NCI-H524 (cell line): ENCODE measurements around the gene C19orf81.

Experiments used
- DNase-seq, 2 experiments: peaks; one replicate each; lab custom pipeline; 2025; lab: John Stamatoyannopoulos, UW

The C19orf81 gene

DNA sequence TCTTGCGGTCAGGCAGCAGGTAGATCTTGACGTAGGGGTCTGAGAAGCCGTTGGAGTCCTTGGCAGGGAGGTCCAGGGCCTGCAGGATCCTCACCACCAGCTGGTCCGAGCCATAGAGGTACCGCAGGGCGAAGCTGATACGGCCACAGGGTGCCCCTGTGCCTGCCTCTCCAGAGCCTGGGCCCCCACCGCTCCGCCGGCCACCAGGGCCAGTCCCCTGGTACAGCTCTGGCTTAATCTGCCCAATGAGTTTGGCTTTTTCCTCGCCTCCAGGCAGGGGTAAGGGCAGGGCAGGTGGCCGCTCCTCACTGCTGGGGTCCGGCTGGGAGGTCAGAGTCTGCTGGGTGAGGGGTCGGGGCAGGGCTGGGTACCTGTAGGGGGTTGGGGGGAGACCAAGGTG is 19.4 kb upstream of the C19orf81 start:
- DNase-seq, result no peak

GRCh38 chr19:50632151-50632835 is 17.0 kb upstream of the C19orf81 start:
- DNase-seq, result no peak

GRCh38 chr19:50633359-50633758 is 15.9 kb upstream of the C19orf81 start:
- DNase-seq, result no peak

DNA sequence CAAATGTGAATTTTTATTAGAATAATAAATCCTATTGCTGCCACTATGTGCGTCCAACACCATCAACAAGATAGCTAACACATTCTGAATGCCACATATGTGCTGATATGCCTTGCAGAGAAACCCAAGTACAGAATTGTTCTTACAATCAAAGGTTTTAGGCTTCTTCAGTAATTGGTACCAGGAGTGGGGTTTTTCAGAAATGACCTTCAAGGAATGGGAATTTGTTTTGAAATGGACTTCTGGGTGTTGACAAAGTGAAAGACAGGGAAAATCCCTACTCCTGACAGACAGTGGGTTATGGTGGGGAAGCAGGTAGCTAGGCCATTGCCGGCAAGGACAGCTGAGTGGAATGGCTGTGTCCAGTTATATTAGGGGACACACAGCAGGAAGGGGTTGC is 15.3 kb upstream of the C19orf81 start:
- DNase-seq, result no peak

DNA sequence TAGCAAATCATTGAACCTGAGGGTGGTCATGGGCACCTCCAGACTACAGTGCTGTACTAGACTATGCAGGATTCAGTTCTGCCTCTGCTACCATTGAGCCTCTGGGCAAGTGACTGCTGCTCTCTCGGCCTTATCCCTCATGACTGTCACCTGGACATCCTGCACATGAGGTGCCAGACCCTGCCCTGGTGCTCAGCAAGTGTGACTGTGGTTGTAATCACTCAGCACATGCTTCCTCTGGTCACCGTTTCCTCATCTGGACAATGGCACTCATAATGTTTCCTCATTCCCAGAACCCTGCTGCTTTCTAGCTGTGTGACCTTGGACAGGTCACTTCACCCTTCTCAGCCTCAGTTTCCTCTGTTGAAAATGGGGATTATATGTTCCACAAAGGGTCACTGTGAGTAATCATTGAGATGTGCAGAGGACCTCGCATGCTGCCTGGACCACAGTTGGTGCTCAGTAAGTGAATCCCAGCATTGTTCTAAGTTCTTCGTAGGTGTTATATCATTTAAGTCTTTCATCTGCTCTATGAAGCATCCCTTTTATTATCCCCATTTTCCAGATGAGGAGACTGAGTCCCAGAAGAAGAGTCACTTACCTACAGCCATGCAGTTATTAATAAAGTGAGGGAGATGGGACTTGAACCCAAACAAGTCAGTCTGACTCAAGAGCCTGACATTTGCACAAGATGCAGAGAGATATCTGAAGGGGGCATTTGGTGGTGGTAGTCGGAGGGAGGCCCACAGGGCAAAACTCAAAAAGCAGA is 12.7 kb upstream of the C19orf81 start:
- no peak for DNase-seq

DNA sequence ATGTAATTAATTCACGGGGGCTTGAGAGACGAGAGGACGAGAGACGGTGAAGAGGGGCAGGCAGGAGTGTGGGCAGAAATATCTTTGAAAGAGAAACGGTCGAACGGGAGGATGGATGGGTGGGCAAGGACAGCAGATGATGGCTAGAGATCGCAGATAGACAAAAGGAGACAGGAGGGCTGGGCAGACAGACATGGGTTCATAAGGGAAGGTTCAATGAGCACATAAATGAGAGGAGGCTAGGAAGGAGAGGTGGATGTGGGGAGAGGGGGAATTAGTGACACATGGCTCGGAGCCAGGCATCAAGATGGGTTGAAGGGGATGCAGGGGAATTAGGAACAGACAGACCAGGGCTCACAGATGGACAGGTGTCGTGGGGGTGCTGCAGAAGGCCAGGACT is 10.6 kb upstream of the C19orf81 start:
- peak; percentile 23 to 37 for DNase-seq

DNA sequence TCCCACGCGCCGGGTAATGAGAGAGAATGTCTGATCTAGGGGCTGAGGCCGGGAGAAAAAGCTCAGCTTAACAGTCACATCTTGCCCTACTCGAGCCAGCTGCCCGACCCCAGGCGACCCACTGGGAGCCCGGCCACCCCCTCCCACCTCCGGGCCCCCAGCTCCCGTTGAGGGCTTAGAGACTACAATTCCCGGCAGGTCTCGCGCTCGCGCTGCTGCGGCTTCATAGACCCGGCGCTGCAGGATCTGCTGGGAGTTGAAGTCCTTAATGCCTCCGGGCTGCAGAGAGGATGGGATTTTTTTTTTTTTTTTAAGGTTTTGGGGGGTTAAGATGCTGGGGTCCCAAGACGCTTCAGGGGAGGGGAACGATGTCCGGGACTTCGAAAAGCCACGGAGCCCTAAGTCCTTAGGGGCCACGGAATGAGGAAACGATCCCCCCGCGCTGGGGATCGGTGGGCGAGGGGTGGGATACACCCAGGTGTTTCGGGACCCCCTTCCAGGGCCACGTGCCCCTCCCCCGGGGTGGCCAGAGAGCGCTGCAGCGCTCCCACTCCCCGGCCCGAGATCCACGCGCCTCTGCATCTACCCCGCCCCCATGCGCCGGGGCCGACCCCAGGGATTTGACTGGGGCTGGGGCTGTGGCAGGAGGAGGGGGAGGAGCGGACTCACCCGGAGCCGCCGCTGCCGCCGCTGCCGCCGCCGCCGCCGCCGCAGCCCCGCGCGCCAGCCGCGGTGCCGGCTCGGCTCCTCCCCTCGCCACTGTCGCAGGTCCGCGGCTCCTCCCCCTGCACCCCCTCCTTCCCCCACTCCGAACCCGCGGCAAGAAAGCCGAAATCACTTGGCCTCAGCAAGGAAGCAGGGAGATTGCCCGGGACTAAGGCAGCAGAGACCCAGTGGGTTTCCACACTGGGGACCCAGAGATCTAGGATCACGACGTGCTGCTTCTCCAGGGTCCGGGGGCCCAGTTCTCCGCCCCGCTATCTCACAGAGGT is 9.8 kb upstream of the C19orf81 start, which contains the start of gene SYT3:
SYT3 (minus strand) TSS at position 761 of the 992 bp plus-strand sequence. CDS start 2,470 bp downstream, outside the sequence.
- DNase-seq, result peak; percentile 55 to 81

DNA sequence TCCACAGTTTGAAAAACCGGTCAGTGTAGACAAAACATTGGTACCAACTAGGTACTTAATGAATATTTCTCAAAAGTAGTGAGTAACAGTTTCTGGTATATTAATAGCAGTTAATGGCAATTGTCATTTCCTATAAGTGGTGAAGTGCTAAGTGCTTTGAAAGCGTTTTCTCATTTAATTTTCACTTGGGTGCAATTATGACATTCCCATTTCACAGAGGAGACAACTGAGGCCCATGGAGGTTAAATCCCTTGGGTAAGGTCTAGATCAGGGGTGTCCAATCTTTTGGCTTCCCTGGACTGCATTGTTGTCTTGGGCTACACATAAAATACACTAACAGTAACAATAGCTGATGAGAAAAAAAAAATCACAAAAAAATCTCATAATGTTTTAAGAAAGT is 8.9 kb upstream of the C19orf81 start:
- DNase-seq, result no peak

DNA sequence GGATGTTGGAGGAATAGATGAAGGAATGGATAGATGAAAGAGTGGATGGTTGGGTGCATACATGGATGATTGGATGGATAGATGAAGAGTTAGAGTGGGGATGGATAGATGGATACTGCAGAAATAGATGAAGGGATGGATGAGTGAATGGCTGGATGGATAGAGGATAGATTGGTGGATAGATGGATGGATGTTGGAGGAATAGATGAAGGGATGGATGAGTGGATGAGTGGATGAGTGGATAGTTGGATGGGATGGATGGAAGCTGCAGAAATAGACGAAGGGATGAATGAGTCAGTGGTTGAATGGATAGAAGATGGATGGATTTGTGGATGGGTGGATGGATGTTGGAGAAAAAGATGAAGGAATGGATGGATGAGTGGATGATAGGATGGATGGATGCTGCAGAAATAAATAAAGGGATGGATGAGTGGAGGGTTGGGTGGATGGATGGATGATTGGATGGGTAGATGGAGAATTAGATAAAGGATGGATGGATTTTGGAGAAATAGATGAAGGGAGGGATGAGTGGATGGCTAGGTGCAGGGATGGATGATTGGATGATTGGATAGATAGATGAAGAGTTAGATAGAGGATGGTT is 4.8 kb upstream of the C19orf81 start:
- no peak for DNase-seq

DNA sequence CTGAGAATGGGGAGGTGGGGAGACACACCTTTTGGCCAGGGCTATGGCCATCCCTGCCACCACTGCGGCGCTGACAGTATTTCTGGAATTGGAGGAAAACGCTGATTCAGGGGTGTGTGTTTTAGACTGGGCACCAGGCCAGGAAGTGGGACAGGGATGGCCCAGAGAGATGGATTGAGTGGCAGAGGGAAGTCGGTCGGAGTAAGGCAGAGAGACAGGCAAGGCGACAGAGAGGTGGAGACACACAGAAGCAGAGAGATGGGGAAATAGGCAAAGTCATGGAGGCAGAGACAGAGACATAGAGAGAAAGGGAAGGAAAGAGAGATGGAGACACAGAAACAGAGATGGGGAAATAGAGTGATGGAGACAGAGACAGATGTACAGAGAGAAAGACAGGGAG is 4.1 kb upstream of the C19orf81 start:
- no peak for DNase-seq

GRCh38 chr19:50646074-50646807 is 3.0 kb upstream of the C19orf81 start:
- DNase-seq, result no peak

DNA sequence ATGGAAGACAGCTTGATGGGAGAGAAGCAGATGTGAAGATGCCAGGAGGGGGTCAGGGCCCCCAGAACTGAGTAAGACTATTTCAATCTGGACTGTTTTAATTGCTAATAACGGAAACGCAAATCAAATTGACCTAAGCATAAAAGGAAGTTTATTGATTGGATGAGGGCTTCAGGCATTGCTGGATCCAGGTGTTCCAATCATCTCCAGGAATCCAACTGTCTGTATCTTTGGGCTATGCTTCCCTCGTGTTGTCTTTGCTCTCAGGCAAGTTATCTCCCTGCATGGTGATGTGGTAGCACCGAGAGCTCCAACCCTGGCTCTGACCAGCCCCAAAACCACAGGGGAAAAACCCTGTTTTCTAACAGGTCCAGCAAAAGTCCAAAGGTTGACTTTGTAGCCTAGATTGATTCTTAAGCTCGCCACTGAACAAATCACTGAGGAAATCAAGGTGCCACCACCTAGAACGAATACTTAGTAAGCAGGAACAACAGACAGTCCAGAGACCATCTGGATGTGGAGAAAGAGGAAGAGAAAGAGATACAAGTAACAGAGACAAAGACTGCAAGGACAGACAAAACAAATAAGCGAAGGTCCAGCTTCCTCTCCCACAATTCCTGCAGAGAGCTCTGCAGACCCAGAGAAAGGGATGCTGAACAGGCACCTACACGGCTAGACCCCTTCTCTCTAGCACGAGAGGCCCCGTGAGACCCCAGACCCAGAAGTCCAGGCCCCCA is 1.2 kb upstream of the C19orf81 start:
- no peak for DNase-seq

GRCh38 chr19:50648659-50649058 is 586 bp upstream of the C19orf81 start:
- no peak for DNase-seq

DNA sequence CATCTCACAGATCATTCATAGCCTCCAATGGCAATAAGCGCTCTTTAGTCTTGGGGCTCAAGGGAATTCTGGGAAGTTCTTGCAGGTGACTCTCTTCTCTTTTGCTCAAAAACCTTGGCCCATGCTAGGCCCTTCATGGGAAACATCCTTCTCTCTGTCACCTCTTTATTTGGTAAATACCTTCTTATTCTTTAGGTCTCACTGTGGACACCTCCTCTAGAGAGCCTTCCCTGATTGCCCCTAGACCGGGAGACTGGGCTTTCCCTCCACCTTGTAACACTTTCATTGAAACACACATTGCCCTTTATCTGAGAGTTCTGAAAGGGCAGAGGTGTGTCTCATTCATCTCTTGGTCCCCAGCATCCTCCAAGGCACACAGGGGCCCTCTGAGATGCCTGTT is 1.9 kb downstream of the C19orf81 start:
- no peak for DNase-seq

DNA sequence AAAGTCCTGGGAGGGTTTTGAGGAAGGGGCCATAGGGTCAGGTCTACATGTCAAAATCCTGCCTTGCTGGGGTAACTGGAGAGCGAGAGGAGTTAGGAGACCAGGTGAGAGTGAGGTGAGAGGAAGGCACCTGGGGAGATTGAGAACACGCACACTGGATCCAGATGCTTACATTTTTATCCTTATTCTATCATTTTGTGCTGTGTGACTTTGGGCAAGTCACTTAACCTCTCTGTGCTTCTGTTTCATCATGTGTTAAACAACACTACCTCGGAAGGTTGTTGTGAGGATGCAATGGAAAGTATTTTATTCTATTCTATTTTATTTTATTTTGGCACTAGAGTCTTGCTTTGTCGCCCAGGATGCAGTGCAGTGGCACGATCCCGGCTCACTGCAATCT is 3.5 kb downstream of the C19orf81 start:
- no peak for DNase-seq

DNA sequence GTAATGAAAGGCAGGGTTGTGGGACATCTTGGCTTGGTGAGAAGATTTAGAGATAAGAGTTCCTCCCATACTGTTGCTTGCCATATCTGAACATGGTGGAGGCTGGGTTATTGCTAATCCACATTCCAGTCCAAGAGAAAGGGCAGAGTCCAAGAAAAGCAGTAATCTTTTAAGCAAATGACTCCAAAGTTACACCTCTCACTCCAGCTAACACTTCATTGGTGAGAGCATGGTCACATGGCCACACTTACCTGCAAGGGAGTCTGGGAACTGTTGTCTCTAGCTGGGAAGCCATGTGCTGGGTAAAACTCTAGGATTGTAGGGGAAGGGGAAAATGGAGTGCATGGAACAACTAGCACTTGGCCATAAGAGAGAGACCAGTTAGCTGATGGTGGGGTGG is 5.6 kb downstream of the C19orf81 start:
- no peak for DNase-seq

- DNase-seq, result no peak
These were observed 8.0 kb downstream of the C19orf81 start for GRCh38 chr19:50657222-50657669.

GRCh38 chr19:50657712-50658440 is 8.6 kb downstream of the C19orf81 start:
- DNase-seq, result peak; percentile 100

- peak; percentile 84 to 95 for DNase-seq
These were observed 9.4 kb downstream of the C19orf81 start for GRCh38 chr19:50658441-50659317.
